PFSK-1 (cell line): Measurements from ENCODE around the gene SERPINB10.

ENCODE experiments used
- FOXP2 ChIP-seq: optimal IDR thresholded peaks from 2 replicates; pipeline ENCODE3; 2011; ENCODE audit warnings: borderline replicate concordance, control low read depth, inconsistent platforms; ENCODE audit not compliant: insufficient read depth; ENCODE audit errors: extremely low read length, extremely low read depth
- POLR2AphosphoS5 ChIP-seq: IDR thresholded peaks from 2 replicates; pipeline ENCODE4 v1.6.1; 2012; ENCODE audit warnings: low read depth, mild to moderate bottlenecking, control low read depth, low read length, moderate library complexity
- SIN3A ChIP-seq: IDR thresholded peaks from 2 replicates; pipeline ENCODE4 v1.6.1; 2012; ENCODE audit warnings: mild to moderate bottlenecking, low read length, moderate library complexity, borderline replicate concordance; ENCODE audit not compliant: insufficient read depth
- TAF1 ChIP-seq: IDR thresholded peaks from 2 replicates; pipeline ENCODE4 v1.6.1; 2012; ENCODE audit warnings: low read length, control low read depth, borderline replicate concordance; ENCODE audit not compliant: insufficient read depth
- TF ChIP-seq, protein P1 (sequence below), 2 experiments: IDR thresholded peaks; 2 replicates each; pipeline versions ENCODE4 v1.6.1 to v1.8.0; 2011 to 2012; ENCODE audit warnings: low read depth in 2 of 2, low read length in 2 of 2, control low read depth in 1 of 2, inconsistent platforms in 1 of 2, mild to moderate bottlenecking in 1 of 2, moderate library complexity in 1 of 2; ENCODE audit not compliant: insufficient read depth in 1 of 2

SERPINB10 gene

DNA sequence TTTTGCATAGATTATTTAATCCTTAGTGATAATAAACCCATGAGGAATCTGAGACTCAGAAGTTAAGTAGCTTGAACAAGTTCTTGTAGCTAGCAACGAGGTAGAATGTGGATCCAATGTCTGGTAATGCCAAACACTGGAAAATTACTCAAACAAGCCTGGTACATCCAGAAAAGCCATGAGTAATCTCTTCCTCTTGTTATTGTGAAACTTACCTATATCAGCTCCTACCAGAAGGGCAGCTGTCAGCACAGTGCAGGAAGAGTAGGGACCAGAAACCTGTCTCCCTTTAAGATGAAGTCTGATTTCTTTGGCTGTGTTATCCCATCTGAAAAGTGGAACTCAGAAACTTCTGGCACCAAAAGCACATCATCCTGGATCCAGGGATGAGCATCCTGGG lies 54.4 kb downstream of the SERPINB10 start:
- TF ChIP-seq SIN3A, result no peak
- TF ChIP-seq, protein P1, sequence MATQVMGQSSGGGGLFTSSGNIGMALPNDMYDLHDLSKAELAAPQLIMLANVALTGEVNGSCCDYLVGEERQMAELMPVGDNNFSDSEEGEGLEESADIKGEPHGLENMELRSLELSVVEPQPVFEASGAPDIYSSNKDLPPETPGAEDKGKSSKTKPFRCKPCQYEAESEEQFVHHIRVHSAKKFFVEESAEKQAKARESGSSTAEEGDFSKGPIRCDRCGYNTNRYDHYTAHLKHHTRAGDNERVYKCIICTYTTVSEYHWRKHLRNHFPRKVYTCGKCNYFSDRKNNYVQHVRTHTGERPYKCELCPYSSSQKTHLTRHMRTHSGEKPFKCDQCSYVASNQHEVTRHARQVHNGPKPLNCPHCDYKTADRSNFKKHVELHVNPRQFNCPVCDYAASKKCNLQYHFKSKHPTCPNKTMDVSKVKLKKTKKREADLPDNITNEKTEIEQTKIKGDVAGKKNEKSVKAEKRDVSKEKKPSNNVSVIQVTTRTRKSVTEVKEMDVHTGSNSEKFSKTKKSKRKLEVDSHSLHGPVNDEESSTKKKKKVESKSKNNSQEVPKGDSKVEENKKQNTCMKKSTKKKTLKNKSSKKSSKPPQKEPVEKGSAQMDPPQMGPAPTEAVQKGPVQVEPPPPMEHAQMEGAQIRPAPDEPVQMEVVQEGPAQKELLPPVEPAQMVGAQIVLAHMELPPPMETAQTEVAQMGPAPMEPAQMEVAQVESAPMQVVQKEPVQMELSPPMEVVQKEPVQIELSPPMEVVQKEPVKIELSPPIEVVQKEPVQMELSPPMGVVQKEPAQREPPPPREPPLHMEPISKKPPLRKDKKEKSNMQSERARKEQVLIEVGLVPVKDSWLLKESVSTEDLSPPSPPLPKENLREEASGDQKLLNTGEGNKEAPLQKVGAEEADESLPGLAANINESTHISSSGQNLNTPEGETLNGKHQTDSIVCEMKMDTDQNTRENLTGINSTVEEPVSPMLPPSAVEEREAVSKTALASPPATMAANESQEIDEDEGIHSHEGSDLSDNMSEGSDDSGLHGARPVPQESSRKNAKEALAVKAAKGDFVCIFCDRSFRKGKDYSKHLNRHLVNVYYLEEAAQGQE (IDR thresholded peaks at IDR 0.05; ENCODE audit: insufficient read depth in 1 of 2, low read depth in 2 of 2, low read length in 2 of 2), result no peak
- TF ChIP-seq TAF1, result no peak
- TF ChIP-seq POLR2AphosphoS5, result no peak
- no peak for TF ChIP-seq FOXP2

DNA sequence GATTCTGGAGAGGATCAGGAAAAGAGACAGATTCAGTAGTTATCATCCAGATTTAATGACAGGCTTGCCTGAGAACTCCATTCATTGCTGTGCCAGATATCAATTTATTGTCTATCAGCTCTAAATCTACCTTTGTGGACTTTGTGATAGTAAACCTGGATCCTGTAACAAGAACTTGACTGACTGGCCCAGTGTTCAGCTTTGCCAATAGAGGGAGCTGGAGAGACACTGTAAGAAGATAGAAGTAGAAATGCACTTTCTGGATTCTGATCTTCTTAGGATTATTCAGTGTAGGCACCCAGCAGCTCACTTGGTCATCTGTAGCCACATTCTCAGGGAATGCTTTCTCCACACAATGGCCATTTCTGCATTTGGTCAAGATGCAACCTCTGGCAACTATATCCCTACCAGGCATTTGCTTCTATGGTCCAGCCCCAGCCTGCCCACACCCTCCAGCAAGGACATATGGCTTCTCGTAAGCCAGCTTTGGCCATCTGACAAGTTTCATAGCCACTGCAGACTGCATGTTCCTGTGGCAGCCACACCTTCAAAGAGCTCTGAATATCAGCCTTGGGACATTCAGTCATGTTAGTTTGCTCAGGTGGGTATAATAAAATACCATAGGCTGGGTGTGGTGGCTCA lies 56.0 kb downstream of the SERPINB10 start:
- TF ChIP-seq, protein P1 (IDR thresholded peaks at IDR 0.05; ENCODE audit: insufficient read depth in 1 of 2, low read depth in 2 of 2, low read length in 2 of 2), result no peak
- TF ChIP-seq POLR2AphosphoS5, result no peak
- TF ChIP-seq FOXP2, result no peak
- no peak for TF ChIP-seq SIN3A
- TF ChIP-seq TAF1, result no peak

DNA sequence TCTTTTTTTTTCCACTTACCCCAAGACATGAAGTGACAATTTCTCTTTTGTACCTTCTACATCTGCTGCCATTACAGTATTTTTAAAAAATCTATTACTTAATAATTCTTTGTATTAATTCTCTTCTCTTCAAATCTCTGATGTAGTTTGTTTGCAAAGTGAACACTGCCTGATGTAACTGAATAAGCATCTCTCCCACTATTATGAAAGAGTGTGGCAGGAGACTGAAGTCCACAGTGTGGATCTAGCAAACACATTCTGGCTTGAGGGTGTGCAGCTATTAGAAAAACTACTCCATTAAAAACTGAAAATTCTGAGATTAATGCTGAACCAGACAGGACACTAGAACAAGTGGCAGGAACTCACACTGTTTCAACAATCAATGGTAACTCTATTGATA lies 57.1 kb downstream of the SERPINB10 start:
- TF ChIP-seq POLR2AphosphoS5 (no peak), TAF1 (no peak), FOXP2 (no peak), SIN3A (no peak)
- TF ChIP-seq, protein P1 (IDR thresholded peaks at IDR 0.05; ENCODE audit: insufficient read depth in 1 of 2, low read depth in 2 of 2, low read length in 2 of 2), result no peak

DNA sequence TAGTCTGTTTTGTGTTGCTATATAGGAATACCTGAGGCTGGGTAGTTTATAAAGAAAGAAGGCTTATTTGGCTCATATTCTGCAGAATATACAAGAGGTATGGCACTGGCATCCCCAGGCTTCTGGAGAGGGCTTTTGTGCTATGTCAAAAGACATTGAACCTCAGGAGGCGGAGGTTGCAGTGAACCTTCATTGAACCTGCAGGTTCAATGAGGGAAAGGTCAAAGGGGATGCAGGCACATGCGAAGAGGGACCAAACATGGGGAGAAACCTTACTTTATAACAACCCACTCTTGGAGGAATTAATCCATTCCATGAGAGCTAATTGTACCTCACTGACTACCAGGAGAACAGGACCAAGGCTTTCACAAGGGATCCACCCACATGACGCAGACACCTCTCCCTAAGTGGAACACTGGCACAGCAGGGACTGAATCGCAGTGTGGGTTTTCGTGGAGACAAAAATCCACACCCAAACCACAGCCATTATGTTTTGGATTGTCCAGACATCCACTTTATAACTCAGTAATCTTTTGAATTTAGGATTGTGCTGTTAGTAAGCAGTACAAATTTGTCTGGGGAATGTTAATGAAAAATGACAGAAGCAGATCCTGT lies 58.1 kb downstream of the SERPINB10 start:
- TF ChIP-seq TAF1 (no peak), POLR2AphosphoS5 (no peak), FOXP2 (no peak), SIN3A (no peak)
- TF ChIP-seq, protein P1 (IDR thresholded peaks at IDR 0.05; ENCODE audit: insufficient read depth in 1 of 2, low read depth in 2 of 2, low read length in 2 of 2), result no peak
